ENCODE results near the gene MEIS2.

DNA sequence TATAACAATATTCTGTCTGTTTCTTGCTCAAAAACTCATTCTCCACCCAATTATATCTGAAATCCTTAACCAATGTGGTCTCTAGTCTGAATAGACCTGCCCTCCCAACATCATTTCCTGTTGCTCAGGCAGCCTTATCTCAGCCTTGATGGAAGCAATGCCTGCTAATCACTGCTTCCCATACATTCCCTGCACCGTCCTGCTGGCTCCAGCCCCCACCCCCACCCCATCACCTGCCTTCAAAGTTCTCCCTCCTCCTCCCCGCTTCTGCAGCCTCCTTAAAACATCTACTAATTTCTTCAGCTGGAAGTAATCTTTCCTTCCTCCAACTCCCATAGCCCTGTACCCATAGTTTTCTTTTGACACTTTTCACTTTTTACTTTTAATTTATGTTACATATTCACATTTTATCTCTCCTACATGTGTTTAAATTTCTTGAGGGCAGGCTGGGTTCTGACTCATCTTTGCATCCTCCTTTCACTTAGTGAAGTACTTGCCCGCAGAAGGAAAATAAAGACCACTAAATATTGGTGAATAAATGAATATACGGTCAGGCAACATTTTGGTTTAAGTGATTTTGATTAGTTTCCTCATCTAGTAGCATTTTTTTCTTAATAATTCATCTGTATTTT is 98.2 kb downstream of the MEIS2 start:
- TF ChIP-seq POLR2A (IDR thresholded peaks at IDR 0.05), result no peak
- TF ChIP-seq, protein P1, sequence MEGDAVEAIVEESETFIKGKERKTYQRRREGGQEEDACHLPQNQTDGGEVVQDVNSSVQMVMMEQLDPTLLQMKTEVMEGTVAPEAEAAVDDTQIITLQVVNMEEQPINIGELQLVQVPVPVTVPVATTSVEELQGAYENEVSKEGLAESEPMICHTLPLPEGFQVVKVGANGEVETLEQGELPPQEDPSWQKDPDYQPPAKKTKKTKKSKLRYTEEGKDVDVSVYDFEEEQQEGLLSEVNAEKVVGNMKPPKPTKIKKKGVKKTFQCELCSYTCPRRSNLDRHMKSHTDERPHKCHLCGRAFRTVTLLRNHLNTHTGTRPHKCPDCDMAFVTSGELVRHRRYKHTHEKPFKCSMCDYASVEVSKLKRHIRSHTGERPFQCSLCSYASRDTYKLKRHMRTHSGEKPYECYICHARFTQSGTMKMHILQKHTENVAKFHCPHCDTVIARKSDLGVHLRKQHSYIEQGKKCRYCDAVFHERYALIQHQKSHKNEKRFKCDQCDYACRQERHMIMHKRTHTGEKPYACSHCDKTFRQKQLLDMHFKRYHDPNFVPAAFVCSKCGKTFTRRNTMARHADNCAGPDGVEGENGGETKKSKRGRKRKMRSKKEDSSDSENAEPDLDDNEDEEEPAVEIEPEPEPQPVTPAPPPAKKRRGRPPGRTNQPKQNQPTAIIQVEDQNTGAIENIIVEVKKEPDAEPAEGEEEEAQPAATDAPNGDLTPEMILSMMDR (IDR thresholded peaks at IDR 0.05), result no peak

Measured in Peyer's patch (tissue), 4 donors.